BLaER1 treated with 17β-estradiol and CSF1 and Interleukin-3, amounts not matched to agents 10 nM and 100 nM (cell line): ENCODE data around the gene MARCOL.
"Not testable (repeated sequence)": the region's sequence is repeated elsewhere in the genome, so short reads cannot be mapped to it uniquely, and the experiment has no call there.

Experiments
- H3K27ac ChIP-seq, 11 experiments: shearing (Covaris generic); formaldehyde crosslinking; 2 replicates each; pipeline ENCODE4 v1.8.1; 2022
- H3K27me3 ChIP-seq, 11 experiments: shearing (Covaris generic); formaldehyde crosslinking; 2 replicates each; pipeline ENCODE4 v1.8.1; 2022
- H3K36me3 ChIP-seq, 11 experiments: shearing (Covaris generic); formaldehyde crosslinking; 2 replicates each; pipeline ENCODE4 v1.8.1; 2022
- H3K4me1 ChIP-seq, 10 experiments: shearing (Covaris generic); formaldehyde crosslinking; 2 replicates each; pipeline ENCODE4 v1.8.1; 2022
- H3K4me2 ChIP-seq, 11 experiments: shearing (Covaris generic); formaldehyde crosslinking; 2 replicates each; pipeline ENCODE4 v1.8.1; 2022
- H3K4me3 ChIP-seq, 10 experiments: shearing (Covaris generic); formaldehyde crosslinking; 2 replicates each; pipeline ENCODE4 v1.8.1; 2022
- H3K9ac ChIP-seq, 11 experiments: shearing (Covaris generic); formaldehyde crosslinking; 2 replicates each; pipeline ENCODE4 v1.8.1; 2022
- H3K9me3 ChIP-seq, 11 experiments: shearing (Covaris generic); formaldehyde crosslinking; replicated peaks in 1 of 11; 2 replicates each; pipeline ENCODE4 v1.8.1; 2022
- H4K20me1 ChIP-seq, 11 experiments: shearing (Covaris generic); formaldehyde crosslinking; 2 replicates each; pipeline ENCODE4 v1.8.1; 2022
- Cebpa-rat ChIP-seq, 11 experiments: shearing (Covaris generic); IDR thresholded peaks; 2 replicates each; pipeline ENCODE4 v1.8.1; 2022

The MARCOL gene

DNA sequence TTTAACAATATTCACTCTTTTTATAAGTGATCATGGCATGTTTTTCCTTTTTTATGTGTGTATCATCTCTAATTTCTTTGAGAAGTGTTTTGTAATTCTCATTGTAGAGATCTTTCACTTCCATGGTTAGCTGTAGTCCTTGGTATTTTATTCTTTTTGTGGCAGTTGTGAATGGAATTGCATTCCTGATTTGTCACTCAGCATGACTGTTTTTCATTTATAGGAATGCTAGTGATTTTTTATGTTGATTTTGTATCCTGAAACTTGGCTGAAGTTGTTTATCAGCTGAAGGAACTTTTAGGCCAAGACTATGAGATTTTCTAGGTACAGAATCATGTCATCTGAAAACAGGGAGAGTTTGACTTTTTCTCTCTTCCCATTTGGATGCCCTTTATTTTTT is 17.1 kb downstream of the MARCOL start:
- Histone ChIP-seq H3K4me2 (no peak overlapping the region), H3K27me3 (no peaks in the 10 kb centered on the region), H3K9me3 (peaks cover 22 to 44% (median 28%) of the 10 kb centered on the region in 11 experiments), H3K27ac (no peak overlapping the region), H3K36me3 (no peaks in the 10 kb centered on the region), H3K4me3 (no peak overlapping the region), H3K4me1 (no peaks in the 10 kb centered on the region), H3K9ac (no peak overlapping the region), H4K20me1 (no peaks in the 10 kb centered on the region)
- TF ChIP-seq Cebpa-rat (IDR thresholded peaks at IDR 0.05): no peak

DNA sequence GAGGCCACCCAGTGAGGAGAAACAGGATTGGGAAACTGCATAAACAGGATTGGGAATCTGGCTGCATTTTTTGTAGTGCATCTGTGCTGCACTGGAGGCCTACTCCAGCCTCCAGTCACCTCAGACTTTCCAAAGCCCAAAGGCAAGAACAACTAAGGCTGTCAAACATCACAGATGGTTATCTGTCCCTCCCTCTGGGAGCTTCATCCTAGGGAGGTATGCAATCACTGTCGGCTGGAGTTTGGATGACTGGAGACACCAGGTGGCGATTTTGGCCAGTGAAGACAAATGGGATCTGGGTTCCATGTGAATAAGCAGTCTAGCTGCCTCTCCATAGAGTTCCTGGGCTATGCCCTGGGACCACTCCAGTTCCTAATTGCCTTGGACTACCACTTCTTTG is 21.0 kb downstream of the MARCOL start:
- H3K27ac ChIP-seq: no peak overlapping the region
- H3K4me1 ChIP-seq: no peaks in the 10 kb centered on the region
- H3K9me3 ChIP-seq: peaks cover 22 to 39% (median 28%) of the 10 kb centered on the region in 11 experiments
- no peaks in the 10 kb centered on the region for H4K20me1 ChIP-seq
- H3K27me3 ChIP-seq: no peaks in the 10 kb centered on the region
- TF ChIP-seq Cebpa-rat (IDR thresholded peaks at IDR 0.05): no peak
- H3K4me3 ChIP-seq: no peak overlapping the region
- no peak overlapping the region for H3K9ac ChIP-seq
- H3K36me3 ChIP-seq: no peaks in the 10 kb centered on the region
- no peak overlapping the region for H3K4me2 ChIP-seq

- Histone ChIP-seq H3K27ac (no peak overlapping the region), H3K4me3 (no peak overlapping the region), H3K4me1 (no peaks in the 10 kb centered on the region), H4K20me1 (no peaks in the 10 kb centered on the region), H3K9ac (no peak overlapping the region), H3K4me2 (no peak overlapping the region), H3K36me3 (no peaks in the 10 kb centered on the region), H3K27me3 (no peaks in the 10 kb centered on the region), H3K9me3 (peaks cover 25 to 44% (median 36%) of the 10 kb centered on the region in 11 experiments)
- no peak for TF ChIP-seq Cebpa-rat (IDR thresholded peaks at IDR 0.05)
These were observed 22.9 kb downstream of the MARCOL start for GRCh38 chr5:148261221-148261620.

DNA sequence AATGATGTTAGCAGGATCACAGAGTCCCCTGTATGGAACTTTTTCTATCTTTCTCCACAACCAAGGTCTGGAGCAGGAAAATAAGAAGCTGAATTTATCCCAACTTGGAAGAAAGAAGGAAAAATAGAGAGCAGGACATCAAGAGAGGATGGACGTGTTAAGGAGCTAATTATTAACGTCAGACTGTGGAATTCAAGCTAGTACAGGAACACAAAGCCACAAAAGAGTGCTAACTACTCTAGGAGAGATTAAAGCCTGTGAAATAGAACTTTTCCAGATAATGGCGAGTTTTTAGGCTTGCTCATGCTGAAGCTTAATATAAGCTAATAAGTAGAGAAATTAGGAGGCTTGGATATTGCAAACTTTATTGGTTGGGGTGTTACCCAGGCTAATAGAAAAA is 29.6 kb downstream of the MARCOL start:
- TF ChIP-seq Cebpa-rat (IDR thresholded peaks at IDR 0.05): no peak
- Histone ChIP-seq H3K4me2 (no peak overlapping the region), H3K27me3 (no peaks in the 10 kb centered on the region), H3K4me3 (no peak overlapping the region), H4K20me1 (no peaks in the 10 kb centered on the region), H3K9me3 (peaks cover 0 to 10% (median 6%) of the 10 kb centered on the region in 11 experiments; a peak in 11 of 22 replicates), H3K27ac (no peak overlapping the region), H3K9ac (no peak overlapping the region), H3K36me3 (no peaks in the 10 kb centered on the region), H3K4me1 (no peaks in the 10 kb centered on the region)

- Histone ChIP-seq H3K4me1 (no peaks in the 10 kb centered on the region), H3K27ac (no peak within 1 kb of the TSS), H4K20me1 (no peaks in the 10 kb centered on the region), H3K9me3 (peaks cover 0 to 10% (median 6%) of the 10 kb centered on the region in 11 experiments; a peak in 11 of 22 replicates), H3K27me3 (no peaks in the 10 kb centered on the region), H3K36me3 (no peaks in the 10 kb centered on the region), H3K4me3 (no peak within 1 kb of the TSS), H3K4me2 (no peak within 1 kb of the TSS), H3K9ac (no peak within 1 kb of the TSS)
- TF ChIP-seq Cebpa-rat (IDR thresholded peaks at IDR 0.05): no peak
These were observed 30.2 kb downstream of the MARCOL start, which contains the start of gene SPINK13 for GRCh38 chr5:148268566-148268965. TSS of gene SPINK13 (plus strand) at chr5:148268794. CDS start at chr5:148270073, 1,279 bp downstream.

DNA sequence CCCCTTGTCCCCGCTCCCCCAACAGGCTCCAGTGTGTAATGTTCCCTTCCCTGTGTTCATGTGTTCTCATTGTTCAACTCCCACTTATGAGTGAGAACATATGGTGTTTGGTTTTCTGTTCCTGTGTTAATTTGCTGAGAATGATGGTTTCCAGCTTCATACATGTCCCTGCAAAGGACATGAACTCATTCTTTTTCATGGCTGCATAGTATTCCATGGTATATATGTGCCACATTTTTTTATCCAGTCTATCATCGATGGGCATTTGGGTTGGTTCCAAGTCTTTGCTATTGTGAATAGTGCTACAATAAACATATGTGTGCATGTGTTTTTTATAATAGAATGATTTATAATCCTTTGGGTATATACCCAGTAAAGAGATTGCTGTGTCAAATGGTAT is 36.8 kb downstream of the MARCOL start:
- H3K9ac ChIP-seq, H3K4me3 ChIP-seq, H3K4me2 ChIP-seq, H3K27me3 ChIP-seq, H3K9me3 ChIP-seq, H3K36me3 ChIP-seq, H4K20me1 ChIP-seq, H3K4me1 ChIP-seq, H3K27ac ChIP-seq: not testable (repeated sequence)

GRCh38 chr5:148280893-148281292 is 42.6 kb downstream of the MARCOL start:
- H3K4me1 ChIP-seq, H3K27me3 ChIP-seq, H3K9ac ChIP-seq, H3K9me3 ChIP-seq, H3K36me3 ChIP-seq, H4K20me1 ChIP-seq, H3K4me3 ChIP-seq, H3K27ac ChIP-seq: not testable (repeated sequence)
- H3K4me2 ChIP-seq: peak overlapping the region in 1 of 11 experiments; percentile 19; a peak in 1 of 22 replicates

- H3K27me3 ChIP-seq, H3K4me3 ChIP-seq, H4K20me1 ChIP-seq, H3K9me3 ChIP-seq, H3K9ac ChIP-seq, H3K36me3 ChIP-seq, H3K4me1 ChIP-seq, H3K27ac ChIP-seq: not testable (repeated sequence)
- peak overlapping the region in 1 of 11 experiments; percentile 19; a peak in 1 of 22 replicates for H3K4me2 ChIP-seq
These were observed 43.0 kb downstream of the MARCOL start for GRCh38 chr5:148281336-148281735.

GRCh38 chr5:148290271-148291195 is 52.2 kb downstream of the MARCOL start:
- no peaks in the 10 kb centered on the region for H4K20me1 ChIP-seq
- TF ChIP-seq Cebpa-rat (IDR thresholded peaks at IDR 0.05): no peak
- H3K4me1 ChIP-seq: peaks cover 0 to 5% (median 0%) of the 10 kb centered on the region in 10 experiments; a peak in 1 of 20 replicates

More at GRCh38 chr5:148290271-148291195, 52.2 kb downstream of the MARCOL start:
- no peak overlapping the region for H3K4me2 ChIP-seq
- H3K9me3 ChIP-seq: no peaks in the 10 kb centered on the region
- no peak overlapping the region for H3K9ac ChIP-seq
- no peak overlapping the region for H3K27ac ChIP-seq
- H3K27me3 ChIP-seq: no peaks in the 10 kb centered on the region
- H3K36me3 ChIP-seq: no peaks in the 10 kb centered on the region
- no peak overlapping the region for H3K4me3 ChIP-seq
